ENCODE results near the gene RAP1A. TPM values are rescaled to one million over a fixed set of nuclear protein-coding genes. Genes with fewer than 3 reads are reported as not detected.

RAP1A gene
- total RNA-seq, 1 experiment from 2014 or later, result 26.7 TPM

GRCh38 chr1:111600886-111601386 lies 18.7 kb upstream of the RAP1A start:
- Histone ChIP-seq H4K91ac (ENCODE audit: insufficient read length, low read depth, low read length) (no peak overlapping the region), H2BK15ac (ENCODE audit: low read depth, low read length) (no peak overlapping the region), H2BK12ac (ENCODE audit: insufficient read length, low read depth, low read length) (no peak overlapping the region), H2AK5ac (ENCODE audit: insufficient read length, low read length) (no peak overlapping the region), H2BK5ac (ENCODE audit: insufficient read length, low read length) (no peak overlapping the region), H3K4me2 (ENCODE audit: insufficient read depth, insufficient read length, low read length) (no peak overlapping the region), H4K20me1 (ENCODE audit: control insufficient read depth, insufficient read depth, insufficient read length) (no peaks in the 10 kb centered on the region), H3K9ac (ENCODE audit: extremely low read depth, insufficient read length, low read length) (no peak overlapping the region), H2BK20ac (ENCODE audit: low read depth, low read length, poor library complexity, severe bottlenecking) (no peak overlapping the region), H3K18ac (ENCODE audit: insufficient read length, low read depth, low read length) (no peak overlapping the region), H4K5ac (ENCODE audit: insufficient read length, low read depth, low read length) (no peak overlapping the region), H3K23ac (ENCODE audit: insufficient read length, low read depth, low read length) (no peak overlapping the region), H3K79me2 (ENCODE audit: insufficient read depth, low read length) (no peaks in the 10 kb centered on the region), H3K27ac (ENCODE audit: insufficient read length, low read depth, low read length) (no peak overlapping the region), H2BK120ac (ENCODE audit: low read depth, low read length, poor library complexity, severe bottlenecking) (no peak overlapping the region), H2AFZ (ENCODE audit: low read length) (no peak overlapping the region), H3K56ac (ENCODE audit: insufficient read length, low read depth, low read length) (no peak overlapping the region), H4K8ac (replicated peaks; ENCODE audit: insufficient read length, low read depth, low read length) (no peak overlapping the region), H3T11ph (ENCODE audit: low read length) (no peak overlapping the region), H3K4ac (ENCODE audit: low read depth, low read length) (no peak overlapping the region), H3K4me1 (ENCODE audit: insufficient read depth, low read length) (no peaks in the 10 kb centered on the region), H3K23me2 (ENCODE audit: insufficient read length, low read depth, low read length, poor library complexity, severe bottlenecking) (no peaks in the 10 kb centered on the region), H3K79me1 (ENCODE audit: insufficient read depth, low read depth, low read length, poor library complexity, severe bottlenecking) (no peaks in the 10 kb centered on the region), H3K27me3 (ENCODE audit: insufficient read depth, low read length) (0 out of 2 replicates have a peak, but pooled peaks cover 3% of the 10 kb centered on the region), H3K14ac (ENCODE audit: insufficient read depth, low read length) (no peak overlapping the region), H3K9me3 (ENCODE audit: control insufficient read depth, low read depth, low read length) (no peaks in the 10 kb centered on the region)
- peaks cover 0 to 3% of the 10 kb centered on the region in 2 experiments; a peak in 1 of 4 replicates for H3K4me1 Mint-ChIP-seq
- no peak for DNase-seq
- H3K36me3 Mint-ChIP-seq (ENCODE audit: insufficient read depth in 1 of 3, low read depth in 3 of 3), result no peaks in the 10 kb centered on the region
- WGBS (ENCODE audit: extremely low coverage, insufficient read length, low lambda C conversion rate), result no CpG with 5 or more reads among the region's 6 CpGs
- H3K27ac Mint-ChIP-seq, result no peak overlapping the region; a peak in 1 of 7 replicates
- no peaks in the 10 kb centered on the region for H3K9me3 Mint-ChIP-seq
- TF ChIP-seq CTCF (conservative IDR thresholded peaks at IDR 0.05), result no peak
- no peak overlapping the region for H3K4me3 Mint-ChIP-seq
- H3K27me3 Mint-ChIP-seq (ENCODE audit: low read depth), result no peaks in the 10 kb centered on the region; the same call in none of the 2 replicates
